IMR-90 (cell line): ENCODE results near the gene TPSD1.
"Not testable (repeated sequence)": the region's sequence is repeated elsewhere in the genome, so short reads cannot be mapped to it uniquely, and the experiment has no call there.

Experiments
- CEBPB ChIP-seq: IDR thresholded peaks from 2 replicates; pipeline ENCODE4 v1.6.1; 2012; ENCODE audit warnings: low read depth, low read length, improper control_type of control experiment
- ELK1 ChIP-seq: fragments of 150-350 bp; IDR thresholded peaks from 2 replicates; pipeline ENCODE4 v1.6.1; 2016; ENCODE audit warnings: low read depth, mild to moderate bottlenecking, low read length, moderate library complexity, borderline replicate concordance
- FOS ChIP-seq: fragments of 150-350 bp; IDR thresholded peaks from 2 replicates; pipeline ENCODE4 v1.6.1; 2016; ENCODE audit warnings: low read depth, low read length
- MAFK ChIP-seq: IDR thresholded peaks from 2 replicates; pipeline ENCODE4 v1.6.1; 2012; ENCODE audit warnings: low read depth, low read length, improper control_type of control experiment
- MXI1 ChIP-seq: IDR thresholded peaks from 2 replicates; pipeline ENCODE4 v1.6.1; 2012; ENCODE audit warnings: low read depth, mild to moderate bottlenecking, low read length, moderate library complexity, borderline replicate concordance
- POLR2A ChIP-seq: IDR thresholded peaks from 2 replicates; pipeline ENCODE4 v1.6.1; 2012; ENCODE audit warnings: mild to moderate bottlenecking, low read depth, low read length
- RAD21 ChIP-seq: IDR thresholded peaks from 2 replicates; pipeline ENCODE4 v1.6.1; 2012; ENCODE audit warnings: low read length, improper control_type of control experiment
- RFX5 ChIP-seq: IDR thresholded peaks from 2 replicates; pipeline ENCODE4 v1.8.0; 2012; ENCODE audit warnings: low read depth, mild to moderate bottlenecking, low read length, moderate library complexity
- SMC3 ChIP-seq: fragments of 150-350 bp; IDR thresholded peaks from 2 replicates; pipeline ENCODE4 v1.6.1; 2016; ENCODE audit warnings: low read depth, mild to moderate bottlenecking, antibody characterized with exemption, low read length, moderate library complexity
- TF ChIP-seq, protein P1 (sequence below): conservative IDR thresholded peaks from 2 replicates; pipeline ENCODE4 v1.5.1; 2012; ENCODE audit warnings: mild to moderate bottlenecking, low read depth, low read length, improper control_type of control experiment
- TF ChIP-seq, protein P2 (sequence below): fragments of 150-350 bp; IDR thresholded peaks from 2 replicates; pipeline ENCODE4 v1.6.1; 2017; ENCODE audit warnings: mild to moderate bottlenecking, antibody characterized with exemption, low read length, low read depth

GRCh38 chr16:1253701-1254364, 2.0 kb upstream of the TPSD1 start:
- TF ChIP-seq, protein P1, sequence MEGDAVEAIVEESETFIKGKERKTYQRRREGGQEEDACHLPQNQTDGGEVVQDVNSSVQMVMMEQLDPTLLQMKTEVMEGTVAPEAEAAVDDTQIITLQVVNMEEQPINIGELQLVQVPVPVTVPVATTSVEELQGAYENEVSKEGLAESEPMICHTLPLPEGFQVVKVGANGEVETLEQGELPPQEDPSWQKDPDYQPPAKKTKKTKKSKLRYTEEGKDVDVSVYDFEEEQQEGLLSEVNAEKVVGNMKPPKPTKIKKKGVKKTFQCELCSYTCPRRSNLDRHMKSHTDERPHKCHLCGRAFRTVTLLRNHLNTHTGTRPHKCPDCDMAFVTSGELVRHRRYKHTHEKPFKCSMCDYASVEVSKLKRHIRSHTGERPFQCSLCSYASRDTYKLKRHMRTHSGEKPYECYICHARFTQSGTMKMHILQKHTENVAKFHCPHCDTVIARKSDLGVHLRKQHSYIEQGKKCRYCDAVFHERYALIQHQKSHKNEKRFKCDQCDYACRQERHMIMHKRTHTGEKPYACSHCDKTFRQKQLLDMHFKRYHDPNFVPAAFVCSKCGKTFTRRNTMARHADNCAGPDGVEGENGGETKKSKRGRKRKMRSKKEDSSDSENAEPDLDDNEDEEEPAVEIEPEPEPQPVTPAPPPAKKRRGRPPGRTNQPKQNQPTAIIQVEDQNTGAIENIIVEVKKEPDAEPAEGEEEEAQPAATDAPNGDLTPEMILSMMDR, result not testable (repeated sequence)
- TF ChIP-seq POLR2A, ELK1, RAD21, SMC3, FOS, RFX5, CEBPB, MAFK, MXI1: not testable (repeated sequence)
- TF ChIP-seq, protein P2, sequence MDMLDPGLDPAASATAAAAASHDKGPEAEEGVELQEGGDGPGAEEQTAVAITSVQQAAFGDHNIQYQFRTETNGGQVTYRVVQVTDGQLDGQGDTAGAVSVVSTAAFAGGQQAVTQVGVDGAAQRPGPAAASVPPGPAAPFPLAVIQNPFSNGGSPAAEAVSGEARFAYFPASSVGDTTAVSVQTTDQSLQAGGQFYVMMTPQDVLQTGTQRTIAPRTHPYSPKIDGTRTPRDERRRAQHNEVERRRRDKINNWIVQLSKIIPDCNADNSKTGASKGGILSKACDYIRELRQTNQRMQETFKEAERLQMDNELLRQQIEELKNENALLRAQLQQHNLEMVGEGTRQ, result not testable (repeated sequence)
